Omental fat pad (tissue), 4 donors: ENCODE results near the gene ZNF41. TPM values are rescaled to one million over a fixed set of nuclear protein-coding genes. Genes with fewer than 3 reads are reported as not detected.

Source experiments
- ATAC-seq: fragments of 150-250 bp; one replicate; pipeline ENCODE4 v1.9.1; 2016; ENCODE audit warnings: mild to moderate bottlenecking, moderate library complexity; ENCODE audit not compliant: low FRiP score
- DNase-seq: peaks from one replicate; pipeline ENCODE4 v3.0.0-alpha.2; 2019; ENCODE audit warnings: low spot score
- total RNA-seq, 4 donors: library from RNA; depleted of rRNA; stranded (reverse); fragments of >200 nt; gene quantifications; one replicate each; pipeline ENCODE4 v1.1.0, GENCODE V29; 2016
- TF ChIP-seq, protein P1 (sequence below), 3 donors: fragments of 450-650 bp; IDR thresholded peaks; one replicate each; pipeline ENCODE4 v1.5.1; 2016 to 2017; ENCODE audit warnings: antibody characterized with exemption in 3 of 3, mild to moderate bottlenecking in 3 of 3, moderate library complexity in 2 of 3

ZNF41 gene
- total RNA-seq, 4 donors from 2014 or later, result 6.6 to 13.6 (median 8.8) TPM

DNA sequence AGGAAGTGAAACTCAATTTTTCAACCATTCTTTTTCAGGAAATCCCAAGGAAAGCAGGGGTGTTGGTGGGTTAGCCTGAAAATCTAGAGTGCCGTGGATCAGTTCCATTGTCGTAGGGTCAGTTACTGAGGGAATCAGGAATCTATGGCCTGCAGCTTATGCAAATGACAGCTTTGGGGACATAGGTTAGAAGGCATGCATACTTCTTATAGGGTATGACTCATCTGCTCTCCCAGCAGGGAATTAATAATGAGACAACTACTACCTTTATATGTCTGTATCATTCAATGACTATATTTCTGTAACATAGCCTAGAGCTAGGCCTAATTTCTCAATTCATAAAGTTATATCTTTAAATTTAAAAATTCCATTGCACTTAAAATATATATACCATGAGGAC is 36.6 kb downstream of the ZNF41 start:
- TF ChIP-seq, protein P1, sequence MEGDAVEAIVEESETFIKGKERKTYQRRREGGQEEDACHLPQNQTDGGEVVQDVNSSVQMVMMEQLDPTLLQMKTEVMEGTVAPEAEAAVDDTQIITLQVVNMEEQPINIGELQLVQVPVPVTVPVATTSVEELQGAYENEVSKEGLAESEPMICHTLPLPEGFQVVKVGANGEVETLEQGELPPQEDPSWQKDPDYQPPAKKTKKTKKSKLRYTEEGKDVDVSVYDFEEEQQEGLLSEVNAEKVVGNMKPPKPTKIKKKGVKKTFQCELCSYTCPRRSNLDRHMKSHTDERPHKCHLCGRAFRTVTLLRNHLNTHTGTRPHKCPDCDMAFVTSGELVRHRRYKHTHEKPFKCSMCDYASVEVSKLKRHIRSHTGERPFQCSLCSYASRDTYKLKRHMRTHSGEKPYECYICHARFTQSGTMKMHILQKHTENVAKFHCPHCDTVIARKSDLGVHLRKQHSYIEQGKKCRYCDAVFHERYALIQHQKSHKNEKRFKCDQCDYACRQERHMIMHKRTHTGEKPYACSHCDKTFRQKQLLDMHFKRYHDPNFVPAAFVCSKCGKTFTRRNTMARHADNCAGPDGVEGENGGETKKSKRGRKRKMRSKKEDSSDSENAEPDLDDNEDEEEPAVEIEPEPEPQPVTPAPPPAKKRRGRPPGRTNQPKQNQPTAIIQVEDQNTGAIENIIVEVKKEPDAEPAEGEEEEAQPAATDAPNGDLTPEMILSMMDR (IDR thresholded peaks at IDR 0.05), result no peak

DNA sequence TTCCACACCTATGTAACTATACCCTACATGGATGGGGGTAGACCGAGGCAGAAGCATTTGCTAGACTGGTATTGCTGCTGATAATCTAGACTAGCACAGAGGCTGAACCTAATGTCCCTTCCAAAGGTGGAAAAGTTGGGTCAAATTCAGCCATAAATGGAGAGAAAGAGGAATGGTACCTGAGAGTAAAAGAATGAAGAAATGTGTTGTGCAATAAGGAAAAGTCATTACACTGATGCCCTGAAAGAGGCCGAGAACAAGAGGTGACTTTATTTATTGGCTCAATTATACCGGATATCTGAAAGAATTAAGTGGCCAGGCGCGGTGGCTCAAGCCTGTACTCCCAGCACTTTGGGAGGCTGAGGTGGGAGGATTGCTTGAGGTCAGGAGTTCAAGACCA is 52.1 kb downstream of the ZNF41 start:
- ATAC-seq (no peak), DNase-seq (no peak)
- TF ChIP-seq, protein P1 (IDR thresholded peaks at IDR 0.05), result no peak

More for the DNA sequence above, 36.6 kb downstream of the ZNF41 start:
- DNase-seq (no peak), ATAC-seq (no peak)

DNA sequence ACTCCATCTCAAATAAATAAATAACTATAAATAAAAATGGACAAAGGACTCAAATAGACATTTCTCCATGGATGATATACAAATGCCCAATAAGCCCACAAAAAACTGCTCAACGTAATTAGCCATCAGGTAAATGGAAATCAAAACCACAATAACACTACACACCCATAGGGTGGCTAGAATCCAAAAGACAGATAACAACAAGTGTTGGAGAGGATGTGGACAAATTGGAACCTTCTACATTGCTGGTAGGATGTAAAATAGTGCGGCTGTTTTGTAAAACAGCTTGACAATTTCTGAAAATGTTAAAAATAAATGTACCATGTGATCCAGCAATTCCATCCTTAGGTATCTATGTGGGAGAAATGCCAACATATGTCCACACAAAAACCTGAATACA is 60.6 kb downstream of the ZNF41 start:
- ATAC-seq (no peak), DNase-seq (no peak)
- TF ChIP-seq, protein P1 (IDR thresholded peaks at IDR 0.05), result no peak

DNA sequence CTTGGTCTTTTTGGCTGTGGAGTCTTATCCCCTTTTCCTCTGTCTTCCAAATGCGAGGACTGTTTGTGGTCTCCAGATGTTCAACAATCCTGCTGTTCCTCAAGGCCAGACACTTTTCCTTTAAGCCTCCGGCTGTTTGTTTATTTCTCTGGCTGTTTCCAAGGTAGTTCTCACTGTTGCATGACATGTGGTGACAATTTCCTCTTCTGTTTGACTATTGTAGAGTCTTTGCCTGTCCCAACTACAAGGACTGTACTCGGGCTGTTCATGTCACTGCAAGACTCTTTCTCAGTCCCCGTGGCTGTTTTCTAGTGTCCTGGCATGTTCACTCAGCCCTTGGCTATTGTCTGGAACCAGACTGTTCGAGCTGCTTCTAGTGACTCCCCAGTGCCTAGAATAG is 62.1 kb downstream of the ZNF41 start:
- TF ChIP-seq, protein P1 (IDR thresholded peaks at IDR 0.05), result no peak
- ATAC-seq (no peak), DNase-seq (no peak)

DNA sequence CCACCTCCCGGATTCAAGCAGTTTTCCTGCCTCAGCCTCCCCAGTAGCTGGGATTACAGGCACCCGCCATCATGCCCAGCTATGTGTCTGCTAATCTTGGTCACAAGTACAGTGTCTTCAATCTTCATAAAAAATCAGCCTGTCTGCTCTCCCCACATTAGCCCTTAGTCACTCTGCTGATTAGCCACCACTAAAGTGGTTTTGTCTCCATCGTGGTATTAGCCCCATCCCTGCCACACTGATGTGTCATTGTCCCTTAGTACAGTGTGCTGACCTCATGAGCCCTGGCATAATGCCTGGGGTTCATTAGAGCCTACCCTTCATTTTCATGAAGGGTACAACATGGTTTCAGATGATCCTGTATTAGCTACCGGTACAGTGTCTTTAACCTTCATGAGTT is 62.8 kb downstream of the ZNF41 start:
- DNase-seq (no peak), ATAC-seq (no peak)
- TF ChIP-seq, protein P1 (IDR thresholded peaks at IDR 0.05), result no peak

DNA sequence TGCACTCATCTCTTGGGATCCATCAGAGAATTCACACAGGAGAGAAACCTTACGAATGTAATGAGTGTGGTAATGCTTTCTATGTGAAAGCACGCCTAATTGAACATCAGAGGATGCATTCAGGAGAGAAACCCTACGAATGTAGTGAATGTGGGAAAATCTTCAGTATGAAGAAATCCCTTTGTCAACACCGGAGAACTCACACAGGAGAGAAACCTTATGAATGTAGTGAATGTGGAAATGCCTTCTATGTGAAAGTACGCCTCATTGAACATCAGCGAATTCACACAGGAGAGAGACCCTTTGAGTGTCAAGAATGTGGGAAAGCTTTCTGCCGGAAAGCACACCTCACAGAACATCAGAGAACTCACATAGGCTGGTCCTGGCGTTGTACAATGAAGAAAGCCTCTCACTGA is 69.8 kb downstream of the ZNF41 start:
- DNase-seq (no peak), ATAC-seq (no peak)
- TF ChIP-seq, protein P1 (IDR thresholded peaks at IDR 0.05), result no peak

Other genes starting within 250 kb of the ZNF41 start
- gene ZNF157, start 112.6 kb downstream of the ZNF41 start, total RNA-seq, result under 1 TPM in 2 of 4 donors, not detected in 2; 0.19 to 0.44 TPM
- gene ARAF, start 78.0 kb upstream of the ZNF41 start, total RNA-seq, result 10 to 100 TPM; 31.2 to 43.8 (median 38.9) TPM
- gene TIMP1, start 99.2 kb upstream of the ZNF41 start, total RNA-seq, result 1,000 to 10,000 TPM in 2 of 4 donors, 100 to 1,000 TPM in 1, 10 to 100 TPM in 1; 92.8 to 1,509 (median 915) TPM
- 1 to 10 TPM in 3 of 4 donors, not detected in 1; 1.0 to 3.1 (median 1.3) TPM for gene SYN1, start 136.6 kb upstream of the ZNF41 start, total RNA-seq
- 10 to 100 TPM in 2 of 4 donors, 1 to 10 TPM in 2; 7.4 to 53.9 (median 11.2) TPM for gene CFP, start 146.7 kb upstream of the ZNF41 start, total RNA-seq
- 10 to 100 TPM; 22.2 to 35.2 (median 25.9) TPM for gene ELK1, start 167.3 kb upstream of the ZNF41 start, total RNA-seq
- gene UXT, start 176.0 kb upstream of the ZNF41 start, total RNA-seq, result 100 to 1,000 TPM in 2 of 4 donors, 10 to 100 TPM in 2; 91.0 to 126 (median 99.6) TPM